SKM-1 (cell line): ENCODE measurements around the gene LTBP3.
A peak's percentile ranks its signal among the peaks of the same experiment; 100 is the strongest.
"Not testable (repeated sequence)": the region's sequence is repeated elsewhere in the genome, so short reads cannot be mapped to it uniquely, and the experiment has no call there.

Experiments used
- DNase-seq: peaks from one replicate; lab custom pipeline; 2025; ENCODE audit not compliant: unreplicated experiment; lab: John Stamatoyannopoulos, UW

The LTBP3 gene

DNA sequence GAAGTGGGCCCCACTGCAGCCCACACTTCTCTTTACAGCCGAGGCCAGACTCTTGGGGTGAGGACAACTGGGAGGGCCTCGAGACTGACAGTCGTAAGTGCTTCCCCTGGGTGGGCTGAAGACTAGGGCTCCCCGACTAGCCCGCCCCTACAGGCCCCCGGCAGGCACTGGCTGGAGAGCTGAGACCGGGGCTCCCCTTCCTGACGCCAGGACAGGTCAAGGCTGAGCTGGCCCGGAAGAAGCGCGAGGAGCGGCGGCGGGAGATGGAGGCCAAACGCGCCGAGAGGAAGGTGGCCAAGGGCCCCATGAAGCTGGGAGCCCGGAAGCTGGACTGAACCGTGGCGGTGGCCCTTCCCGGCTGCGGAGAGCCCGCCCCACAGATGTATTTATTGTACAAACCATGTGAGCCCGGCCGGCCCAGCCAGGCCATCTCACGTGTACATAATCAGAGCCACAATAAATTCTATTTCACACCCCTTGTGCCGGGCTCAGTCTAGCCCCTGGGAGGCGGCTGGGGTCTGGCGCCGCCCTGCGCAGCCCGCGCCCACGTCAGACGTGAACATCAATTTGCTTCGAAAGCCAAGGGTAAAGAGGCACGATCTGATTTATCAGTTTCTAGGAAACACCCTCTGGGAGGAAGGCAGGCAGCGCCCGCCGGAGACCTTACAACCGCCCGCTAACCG is 19.8 kb downstream of the LTBP3 start:
- DNase-seq, result no peak

DNA sequence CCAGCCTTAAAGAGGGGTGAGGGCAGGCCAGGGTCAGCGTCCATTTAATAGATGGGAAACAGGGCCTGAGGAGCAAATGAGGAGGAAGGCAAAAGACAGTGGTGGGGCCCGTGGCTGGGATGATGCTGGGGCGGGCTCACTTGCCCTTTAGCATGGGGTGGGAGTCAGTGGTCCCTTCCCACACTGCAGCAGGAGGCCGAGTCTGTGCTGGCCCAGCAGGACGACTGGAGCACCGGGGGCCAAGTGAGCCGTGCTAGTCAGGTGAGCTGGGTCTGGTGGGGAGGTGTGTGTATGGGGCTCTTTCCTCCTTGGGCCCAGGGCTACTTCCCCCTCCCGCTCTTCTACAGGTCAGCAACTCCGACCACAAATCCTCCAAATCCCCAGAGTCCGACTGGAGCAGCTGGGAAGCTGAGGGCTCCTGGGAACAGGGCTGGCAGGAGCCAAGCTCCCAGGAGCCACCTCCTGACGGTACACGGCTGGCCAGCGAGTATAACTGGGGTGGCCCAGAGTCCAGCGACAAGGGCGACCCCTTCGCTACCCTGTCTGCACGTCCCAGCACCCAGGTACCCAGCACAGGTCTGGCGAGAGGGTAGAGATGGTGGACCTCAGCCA is 20.4 kb downstream of the LTBP3 start:
- no peak for DNase-seq

DNA sequence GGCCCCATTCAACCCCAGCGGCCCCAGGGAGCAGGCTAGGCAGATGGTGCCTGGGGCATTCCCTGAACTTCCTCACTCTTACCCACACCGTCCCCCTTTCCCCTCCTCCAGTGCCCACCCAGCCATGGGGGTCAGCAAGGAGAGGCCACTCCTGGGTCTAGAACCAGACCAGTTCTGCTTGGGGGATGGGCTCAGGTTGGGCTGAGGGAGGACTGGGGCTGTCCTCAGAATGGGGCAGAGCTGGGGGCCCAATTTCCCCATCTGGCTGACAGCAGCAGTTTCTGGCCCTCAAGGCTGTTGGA is 20.9 kb downstream of the LTBP3 start:
- no peak for DNase-seq

DNA sequence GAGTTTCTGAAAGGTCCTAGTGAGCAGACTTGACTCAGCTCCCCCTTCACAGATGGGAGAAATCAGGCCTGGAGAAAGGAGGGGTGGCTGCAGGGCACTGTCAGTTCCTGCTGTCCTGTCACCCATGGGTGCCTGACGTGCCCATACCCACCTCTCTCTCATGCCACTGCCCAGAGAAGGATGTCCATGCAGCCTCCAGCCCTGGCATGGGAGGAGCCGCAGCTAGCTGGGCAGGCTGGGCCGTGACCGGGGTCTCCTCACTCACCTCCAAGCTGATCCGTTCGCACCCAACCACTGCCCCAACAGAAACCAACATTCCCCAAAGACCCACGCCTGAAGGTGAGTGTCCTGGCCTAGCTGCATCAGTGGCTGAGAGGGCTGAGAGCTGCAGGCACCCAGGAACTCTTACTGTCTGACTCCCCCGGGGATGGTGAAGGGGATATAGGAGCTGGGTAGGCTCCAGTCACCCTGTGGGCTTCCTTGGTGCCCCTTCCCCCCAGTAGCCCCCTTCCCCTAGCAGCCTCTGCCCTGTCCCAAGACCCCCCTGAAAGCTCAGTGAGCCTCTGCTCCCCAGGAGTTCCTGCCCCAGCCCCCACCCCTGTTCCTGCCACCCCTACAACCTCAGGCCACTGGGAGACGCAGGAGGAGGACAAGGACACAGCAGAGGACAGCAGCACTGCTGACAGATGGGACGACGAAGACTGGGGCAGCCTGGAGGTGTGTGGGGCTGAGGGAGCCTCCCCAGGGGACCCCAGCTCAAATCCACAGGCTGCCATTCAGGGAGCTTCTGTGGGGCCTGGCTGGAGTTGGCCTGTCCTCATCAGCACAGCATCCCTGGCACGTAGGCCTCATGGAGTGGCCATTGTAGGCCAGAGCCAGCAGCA is 21.5 kb downstream of the LTBP3 start:
- no peak for DNase-seq

DNA sequence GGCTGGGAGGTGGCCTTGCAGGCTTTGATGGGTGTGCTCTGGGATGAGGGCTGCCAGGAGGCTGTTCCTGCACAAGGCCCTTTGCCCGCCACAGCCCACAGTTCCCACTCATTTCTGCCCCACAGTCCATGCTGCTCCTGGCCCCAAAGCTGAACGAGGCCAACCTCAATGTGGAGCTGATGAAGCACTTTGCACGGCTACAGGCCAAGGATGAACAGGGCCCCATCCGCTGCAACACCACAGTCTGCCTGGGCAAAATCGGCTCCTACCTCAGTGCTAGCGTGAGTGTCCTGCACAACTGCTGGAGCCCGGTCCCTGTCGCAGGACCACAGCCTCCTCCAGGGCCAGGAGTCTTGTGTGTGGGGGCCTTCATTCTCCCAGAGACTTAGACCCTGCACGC is 23.1 kb downstream of the LTBP3 start:
- no peak for DNase-seq

DNA sequence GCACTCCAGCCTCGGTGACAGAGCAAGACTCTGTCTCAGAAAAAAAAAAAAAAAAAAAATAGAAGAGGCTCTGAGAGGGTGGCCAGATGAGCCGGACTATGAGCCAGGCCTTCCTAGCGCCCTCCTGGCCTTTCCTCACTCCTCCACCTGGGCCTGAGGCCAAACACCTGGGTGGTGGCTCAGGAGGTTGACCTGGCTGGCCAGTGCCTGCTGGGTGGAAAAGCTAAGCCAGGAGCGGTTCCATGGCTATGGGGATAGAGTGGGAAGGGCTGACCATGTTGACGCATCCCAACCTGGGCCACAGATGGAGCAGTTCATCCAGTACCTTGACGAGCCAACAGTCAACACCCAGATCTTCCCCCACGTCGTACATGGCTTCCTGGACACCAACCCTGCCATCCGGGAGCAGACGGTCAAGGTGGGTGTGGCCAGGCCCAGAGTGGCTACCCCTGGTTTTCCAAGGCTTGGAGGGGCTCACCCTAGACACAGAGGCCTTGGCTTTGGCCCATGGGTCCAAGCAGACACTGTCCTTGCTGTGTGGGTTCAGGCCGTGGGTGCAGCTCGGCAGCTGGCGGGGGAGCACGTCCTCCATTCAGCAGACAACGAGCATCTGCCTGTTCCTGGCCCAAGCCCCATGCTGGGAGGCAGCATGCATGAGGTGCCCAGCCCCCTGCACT is 25.6 kb downstream of the LTBP3 start:
- DNase-seq, result no peak

DNA sequence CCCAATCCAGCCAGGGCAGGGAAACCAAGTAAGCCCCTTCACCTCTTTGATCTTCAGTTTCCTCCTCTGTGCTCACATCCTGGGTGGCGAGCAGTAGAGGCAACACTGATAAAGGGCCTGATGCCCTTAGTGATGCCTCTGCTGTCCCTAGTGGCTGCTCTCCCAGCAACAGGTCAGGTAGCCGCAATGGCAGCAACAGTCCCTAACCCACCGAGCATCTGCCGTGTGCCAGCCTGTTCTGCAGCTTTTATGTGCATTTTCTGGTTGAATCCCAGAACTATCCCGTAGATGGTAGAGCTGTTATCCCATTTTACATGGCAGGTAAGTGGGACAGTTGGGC is 28.0 kb downstream of the LTBP3 start:
- no peak for DNase-seq

DNA sequence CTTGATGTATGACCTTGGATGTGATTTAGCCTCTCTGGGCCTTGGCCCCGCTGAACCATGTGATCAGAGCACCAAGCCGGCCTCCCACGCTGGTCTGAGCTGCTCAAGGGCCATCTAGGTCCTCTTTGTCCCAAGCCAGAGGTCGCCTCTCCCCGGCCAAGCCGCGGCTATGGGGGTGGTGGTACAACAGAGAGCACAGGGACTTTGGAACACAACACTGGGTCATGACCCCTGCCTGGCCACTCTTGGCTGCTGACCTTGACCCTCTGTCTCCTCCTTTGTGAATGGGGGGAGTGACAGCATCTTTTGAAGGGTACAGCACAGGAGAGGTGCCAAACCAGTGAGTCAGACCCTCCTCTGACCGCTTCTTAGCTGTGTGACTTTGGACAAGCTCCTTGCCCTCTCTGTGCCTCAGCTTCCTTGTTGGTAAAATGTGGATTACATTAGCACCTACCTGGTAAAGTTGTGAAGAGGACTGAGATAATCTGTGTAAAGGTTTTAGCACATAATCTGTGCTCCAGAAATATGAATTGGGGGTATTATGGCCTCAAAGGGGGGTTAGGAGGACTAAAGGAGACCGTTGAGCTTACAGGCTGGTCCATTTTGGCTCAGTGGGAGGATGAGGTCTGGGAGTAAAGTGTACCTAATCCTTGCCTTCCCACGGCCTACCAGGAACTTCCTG is 28.5 kb downstream of the LTBP3 start:
- no peak for DNase-seq

DNA sequence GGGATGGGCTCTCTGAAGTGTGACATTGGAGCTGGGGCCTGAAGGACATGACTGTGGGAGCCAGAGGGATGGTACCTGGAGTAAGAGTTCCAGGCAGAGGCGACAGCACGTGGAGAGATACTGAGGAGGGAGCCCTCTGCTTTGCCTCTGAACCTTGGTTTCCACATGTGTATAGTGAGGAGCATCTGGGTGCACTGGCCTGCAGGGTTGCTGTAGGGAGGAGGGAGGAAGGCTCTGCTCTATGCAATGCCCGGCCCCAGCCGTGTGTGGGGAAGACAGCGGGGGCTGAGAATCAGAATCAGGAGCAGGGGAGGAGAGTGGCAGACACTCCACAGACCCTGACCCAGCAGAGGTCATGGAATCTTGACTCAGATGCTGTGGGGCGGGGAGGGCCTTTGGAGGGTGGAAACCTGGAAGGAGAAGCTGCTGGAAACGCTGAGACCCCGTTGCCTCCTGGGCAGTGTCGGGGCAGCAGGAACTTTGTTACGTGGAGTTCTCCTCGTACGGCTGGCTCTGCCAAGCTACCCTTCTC is 29.3 kb downstream of the LTBP3 start:
- no peak for DNase-seq

DNA sequence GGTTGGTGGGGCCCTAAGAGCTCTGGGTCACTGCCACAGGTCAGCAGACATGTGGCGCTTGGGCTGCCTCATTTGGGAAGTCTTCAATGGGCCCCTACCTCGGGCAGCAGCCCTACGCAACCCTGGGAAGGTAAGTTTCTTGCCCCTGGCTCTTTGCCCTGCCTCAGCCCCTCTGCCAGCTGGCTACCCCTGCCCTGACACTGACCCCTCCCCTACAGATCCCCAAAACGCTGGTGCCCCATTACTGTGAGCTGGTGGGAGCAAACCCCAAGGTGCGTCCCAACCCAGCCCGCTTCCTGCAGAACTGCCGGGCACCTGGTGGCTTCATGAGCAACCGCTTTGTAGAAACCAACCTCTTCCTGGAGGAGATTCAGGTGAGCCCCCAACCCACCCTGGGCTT is 31.4 kb downstream of the LTBP3 start:
- DNase-seq, result no peak

DNA sequence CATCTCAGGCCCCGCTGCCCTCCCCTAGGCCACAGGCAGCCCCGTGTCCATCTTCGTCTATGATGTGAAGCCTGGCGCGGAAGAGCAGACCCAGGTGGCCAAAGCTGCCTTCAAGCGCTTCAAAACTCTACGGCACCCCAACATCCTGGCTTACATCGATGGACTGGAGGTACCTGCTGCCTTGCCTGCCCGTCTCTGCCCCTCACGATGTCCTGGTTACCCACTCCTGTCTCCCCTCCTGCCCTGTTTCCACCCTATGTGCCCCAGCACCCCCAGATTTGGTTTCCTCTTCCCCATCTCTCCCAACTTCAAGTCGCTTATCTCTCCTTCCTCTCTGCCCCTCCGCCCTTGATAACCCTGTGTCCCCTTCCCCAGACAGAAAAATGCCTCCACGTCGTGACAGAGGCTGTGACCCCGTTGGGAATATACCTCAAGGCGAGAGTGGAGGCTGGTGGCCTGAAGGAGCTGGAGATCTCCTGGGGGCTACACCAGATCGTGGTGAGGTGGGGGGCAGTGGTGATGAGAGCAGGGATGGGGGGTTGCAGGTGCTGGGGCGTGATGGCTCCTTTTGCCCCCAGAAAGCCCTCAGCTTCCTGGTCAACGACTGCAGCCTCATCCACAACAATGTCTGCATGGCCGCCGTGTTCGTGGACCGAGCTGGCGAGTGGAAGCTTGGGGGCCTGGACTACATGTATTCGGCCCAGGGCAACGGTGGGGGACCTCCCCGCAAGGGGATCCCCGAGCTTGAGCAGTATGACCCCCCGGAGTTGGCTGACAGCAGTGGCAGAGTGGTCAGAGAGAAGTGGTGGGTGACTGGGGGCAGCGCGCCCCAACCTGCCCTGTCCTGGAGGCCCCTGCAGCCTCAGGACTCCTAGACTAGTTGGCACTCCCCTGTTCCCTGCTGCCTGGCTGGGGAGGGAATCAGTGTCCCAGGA is 32.3 kb downstream of the LTBP3 start:
- DNase-seq, result no peak

DNA sequence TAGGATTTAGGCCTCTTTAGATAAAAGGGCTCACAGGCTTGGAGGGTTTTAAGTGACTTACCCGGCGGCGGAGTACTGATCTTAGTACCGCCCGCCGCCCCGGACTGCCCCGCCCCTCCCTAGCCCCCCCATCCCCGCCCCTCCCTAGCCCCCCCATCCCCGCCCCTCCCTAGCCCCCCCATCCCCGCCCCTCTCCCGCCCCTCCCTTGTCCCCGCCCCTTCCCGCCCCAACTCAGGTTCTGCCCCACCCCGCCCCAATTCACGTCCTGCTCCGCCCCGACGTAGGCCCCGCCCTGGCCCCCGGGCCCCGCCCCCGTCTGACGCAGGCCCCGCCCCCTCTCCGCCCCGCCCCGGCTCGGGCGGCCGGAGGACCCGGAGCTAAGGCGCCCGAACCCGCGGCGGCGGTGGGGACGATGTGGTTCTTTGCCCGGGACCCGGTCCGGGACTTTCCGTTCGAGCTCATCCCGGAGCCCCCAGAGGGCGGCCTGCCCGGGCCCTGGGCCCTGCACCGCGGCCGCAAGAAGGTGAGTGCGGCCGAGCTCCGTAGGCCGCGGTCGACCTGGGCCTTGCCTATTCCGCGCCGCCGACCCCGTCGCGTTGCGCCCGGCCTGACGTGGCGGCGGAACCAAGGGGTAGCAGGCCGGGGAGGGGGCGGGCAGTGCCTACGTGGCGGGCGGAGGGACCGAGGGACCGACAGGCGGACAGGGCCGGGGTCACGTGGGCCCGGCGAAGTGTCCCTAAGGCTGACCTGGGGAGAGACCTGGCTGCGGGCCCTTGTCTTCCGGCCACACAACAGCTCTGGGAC is 33.2 kb downstream of the LTBP3 start, which contains the start of gene SCYL1:
Gene SCYL1, plus strand, starts transcription at position 343 of the 805 bp plus-strand sequence. Its CDS starts 71 bp downstream, at position 414.
- DNase-seq, result peak; percentile 49

DNA sequence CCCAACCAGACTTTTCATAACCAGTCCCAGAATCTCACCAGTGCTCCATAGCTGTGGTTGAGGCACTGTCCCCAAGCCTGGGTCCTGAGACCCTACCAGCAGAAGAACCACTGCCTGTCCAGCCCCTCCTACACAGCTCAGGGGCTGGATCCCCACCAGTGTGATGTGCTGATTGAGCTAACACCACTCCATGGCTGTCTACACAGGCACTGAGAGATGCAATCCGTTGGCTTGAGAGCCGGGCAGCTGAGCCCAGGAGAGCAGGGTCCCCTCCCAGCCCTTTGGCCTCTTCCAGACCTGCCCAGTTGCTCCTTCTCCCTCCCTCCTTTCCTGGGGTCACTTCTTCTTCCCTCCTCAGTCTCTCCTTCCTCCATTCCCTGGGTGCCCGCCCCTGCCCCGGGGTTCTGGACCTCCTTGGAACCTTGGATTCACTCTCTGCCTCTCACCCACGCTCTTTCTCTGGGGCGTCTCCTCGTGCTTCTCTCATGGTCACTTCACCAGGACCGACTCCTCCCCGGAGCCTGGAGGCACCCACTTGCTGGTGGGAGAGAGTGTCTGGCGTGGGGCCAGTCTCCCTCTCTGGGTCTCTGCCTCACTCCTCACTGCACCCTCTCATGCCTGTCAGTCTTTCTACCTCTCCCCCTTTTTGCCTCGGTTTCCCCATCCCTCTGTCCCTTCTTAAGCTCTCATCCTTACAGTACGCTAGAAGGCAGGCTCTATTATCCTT is 34.0 kb downstream of the LTBP3 start:
- no peak for DNase-seq

DNA sequence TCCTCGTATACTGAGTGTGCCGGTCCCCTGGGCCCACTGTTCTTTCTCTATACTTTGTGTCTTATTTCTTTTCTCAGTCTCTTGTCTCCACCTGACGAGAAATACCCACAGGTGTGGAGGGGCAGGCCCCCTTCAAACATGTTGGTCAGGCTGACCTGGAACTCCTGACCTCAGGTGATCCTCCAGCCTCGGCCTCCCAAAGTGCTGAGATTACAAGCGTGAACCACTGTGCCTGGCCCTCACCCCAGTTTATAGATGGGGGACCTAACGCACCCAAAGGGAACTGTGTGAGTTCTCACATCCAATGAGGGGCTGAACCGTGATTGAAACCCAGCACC is 34.6 kb downstream of the LTBP3 start:
- not testable (repeated sequence) for DNase-seq

DNA sequence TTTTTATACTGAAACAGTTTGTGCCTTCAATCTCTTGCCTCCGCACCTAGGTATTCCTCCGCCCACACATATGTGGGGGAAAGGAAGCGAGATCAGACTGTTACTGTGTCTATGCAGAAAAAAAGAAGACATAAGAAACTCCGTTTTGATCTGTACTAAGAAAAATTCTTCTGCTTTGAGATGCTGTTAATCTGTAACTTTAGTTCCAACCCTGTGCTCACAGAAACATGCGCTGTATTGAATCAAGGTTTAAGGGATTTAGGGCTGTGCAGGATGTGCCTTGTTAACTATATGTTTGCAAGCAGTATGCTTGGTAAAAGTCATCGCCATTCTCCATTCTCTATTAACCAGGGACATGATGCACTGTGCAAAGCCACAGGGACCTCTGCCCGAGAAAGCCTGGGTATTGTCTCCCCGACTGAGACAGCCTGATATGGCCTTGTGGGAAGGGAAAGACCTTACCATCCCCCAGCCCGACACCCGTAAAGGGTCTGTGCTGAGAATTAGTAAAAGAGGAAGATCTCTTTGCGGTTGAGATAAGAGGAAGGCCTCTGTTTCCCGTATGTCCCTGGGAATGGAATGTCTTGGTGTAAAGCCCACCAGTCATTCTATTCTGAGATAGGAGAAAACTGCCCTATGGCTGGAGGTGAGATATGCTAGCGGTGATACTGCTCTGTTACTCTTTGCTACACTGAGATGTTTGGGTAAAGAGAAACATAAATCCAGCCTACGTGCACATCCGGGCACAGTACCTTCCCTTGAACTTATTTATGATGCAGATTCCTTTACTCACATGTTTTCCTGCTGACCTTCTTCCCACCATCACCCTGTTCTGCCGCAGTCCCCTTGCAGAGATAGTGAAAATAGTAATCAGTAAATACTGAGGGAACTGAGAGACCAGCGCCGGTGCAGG is 35.2 kb downstream of the LTBP3 start:
- not testable (repeated sequence) for DNase-seq

DNA sequence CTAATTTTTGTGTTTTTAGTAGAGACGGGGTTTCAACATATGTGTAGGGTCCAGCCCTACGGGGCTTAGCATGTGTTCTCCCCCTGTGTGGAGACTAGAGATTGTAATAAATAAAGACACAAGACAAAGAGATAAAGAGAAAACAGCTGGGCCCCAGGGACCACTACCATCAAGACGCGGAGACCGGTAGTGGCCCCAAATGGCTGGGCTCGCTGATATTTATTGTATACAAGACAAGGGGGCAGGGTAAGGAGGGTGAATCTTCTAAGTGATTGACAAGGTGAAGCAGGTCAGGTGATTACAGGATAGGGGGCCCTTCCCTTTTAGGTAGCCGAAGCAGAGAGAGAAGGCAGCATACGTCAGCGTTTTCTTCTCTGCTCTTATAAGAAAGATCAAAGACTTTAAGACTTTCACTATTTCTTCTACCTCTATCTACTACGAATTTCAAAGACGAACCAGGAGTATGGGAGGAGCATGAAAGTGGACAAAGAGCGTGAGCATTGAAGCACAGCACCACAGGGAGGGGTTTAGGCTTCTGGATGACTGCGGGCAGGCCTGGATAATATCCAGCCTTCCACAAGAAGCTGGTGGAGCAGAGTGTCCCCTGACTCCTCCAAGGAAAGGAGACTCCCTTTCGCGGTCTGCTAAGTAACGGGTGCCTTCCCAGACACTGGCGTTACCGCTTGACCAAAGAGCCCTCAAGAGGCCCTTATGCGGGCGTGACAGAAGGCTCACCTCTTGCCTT is 36.2 kb downstream of the LTBP3 start:
- not testable (repeated sequence) for DNase-seq
